Measurements from ENCODE around the gene AQP1.
A peak's percentile ranks its signal among the peaks of the same experiment; 100 is the strongest.

Gene AQP1

GRCh38 chr7:30922596-30922995 is 10.9 kb downstream of the AQP1 start:
- DNase-seq, result no peak

- DNase-seq, result peak; percentile 20
Observed at GRCh38 chr7:30923009-30923773, 11.5 kb downstream of the AQP1 start.

GRCh38 chr7:30923774-30924413 is 12.2 kb downstream of the AQP1 start:
- DNase-seq, result peak; percentile 4

GRCh38 chr7:30924624-30925023 is 13.0 kb downstream of the AQP1 start:
- DNase-seq, result peak; percentile 12

GRCh38 chr7:30925117-30925516 is 13.5 kb downstream of the AQP1 start:
- DNase-seq, result peak; percentile 5

GRCh38 chr7:30925913-30926312 is 14.3 kb downstream of the AQP1 start:
- no peak for DNase-seq

GRCh38 chr7:30926313-30926712 is 14.7 kb downstream of the AQP1 start:
- DNase-seq, result no peak

GRCh38 chr7:30927040-30927439 is 15.4 kb downstream of the AQP1 start:
- DNase-seq, result no peak

- DNase-seq, result no peak
Observed at GRCh38 chr7:30927559-30927958, 15.9 kb downstream of the AQP1 start.

GRCh38 chr7:30928254-30928872 is 16.7 kb downstream of the AQP1 start:
- no peak for DNase-seq

GRCh38 chr7:30929686-30930085 is 18.0 kb downstream of the AQP1 start:
- no peak for DNase-seq

GRCh38 chr7:30930621-30931020 is 19.0 kb downstream of the AQP1 start:
- DNase-seq, result no peak

- no peak for DNase-seq
Observed at GRCh38 chr7:30931161-30931928, 19.7 kb downstream of the AQP1 start.

GRCh38 chr7:30931929-30932540 is 20.4 kb downstream of the AQP1 start:
- DNase-seq, result peak; percentile 17

GRCh38 chr7:30932562-30932961 is 20.9 kb downstream of the AQP1 start:
- no peak for DNase-seq

GRCh38 chr7:30933124-30933974 is 21.7 kb downstream of the AQP1 start:
- DNase-seq, result peak; percentile 25

- peak; percentile 23 for DNase-seq
Observed at GRCh38 chr7:30934225-30934624, 22.6 kb downstream of the AQP1 start.

- DNase-seq, result peak; percentile 16
Observed at GRCh38 chr7:30934732-30935568, 23.3 kb downstream of the AQP1 start.

- peak; percentile 21 for DNase-seq
Observed at GRCh38 chr7:30935569-30935877, 23.9 kb downstream of the AQP1 start.

- no peak for DNase-seq
Observed at GRCh38 chr7:30936650-30937245, 25.1 kb downstream of the AQP1 start.

GRCh38 chr7:30937416-30937815 is 25.8 kb downstream of the AQP1 start:
- DNase-seq, result no peak

Data from activated CD4-positive, CD25-positive, alpha-beta regulatory T cell treated with anti-CD3 and anti-CD28 coated beads, Interleukin-2, amount 50 U/mL, for 72 hours (primary cell).